ENCODE results near the gene BCL2L12. TPM values are rescaled to one million over a fixed set of nuclear protein-coding genes. Genes with fewer than 3 reads are reported as not detected.

BCL2L12 gene
- total and polyA plus RNA-seq, 2 donors (not counting 3 experiments of a cell fraction or from before 2014, with no cell fraction given) = 49.8 to 58.5 TPM

DNA sequence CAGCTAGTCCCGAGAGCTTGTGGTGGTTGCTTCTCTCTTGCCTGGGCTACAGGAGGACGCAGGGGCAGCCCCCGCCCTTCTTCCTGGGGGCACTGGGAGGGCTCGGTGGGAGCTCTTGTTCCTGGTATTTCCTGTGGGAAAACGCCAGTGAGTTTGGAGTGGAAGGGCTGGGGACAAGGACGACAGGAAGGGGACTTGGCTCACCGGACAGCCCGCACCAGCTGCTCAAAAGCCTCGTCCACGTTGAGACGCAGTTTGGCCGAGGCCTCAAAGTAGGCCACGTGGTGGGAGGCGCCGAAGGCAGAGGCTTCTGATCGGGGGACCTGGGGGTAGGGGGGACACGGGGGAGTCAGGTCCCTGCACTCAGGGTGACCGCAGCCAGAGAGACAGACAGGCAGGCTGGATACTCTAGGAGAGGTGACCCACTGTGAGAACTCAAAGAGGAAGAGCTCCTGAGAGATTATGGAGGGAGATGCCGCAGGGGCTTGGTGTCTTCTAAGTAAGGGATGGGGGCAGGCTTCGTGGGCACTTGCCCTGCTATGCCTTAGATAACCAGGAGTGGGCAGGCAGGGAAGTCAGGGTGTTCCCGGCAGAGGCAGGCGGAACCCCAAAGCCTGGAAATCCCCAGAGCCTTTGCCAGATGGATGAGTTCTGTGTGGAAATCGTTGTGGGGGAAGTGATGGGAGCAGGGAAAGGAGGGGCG is 30.1 kb upstream of the BCL2L12 start:
- intact Hi-C loops (cut with micrococcal nuclease) = no loop called here
- Histone ChIP-seq H3K9me1 (replicated peaks; ENCODE audit: control insufficient read depth, extremely low read depth, insufficient read depth, low read length) (no peaks in the 10 kb centered on the region), H3K36me3 (ENCODE audit: control insufficient read depth in 2 of 2, extremely low read depth in 1 of 2, insufficient read depth in 2 of 2, low read length in 2 of 2) (peaks cover 0 to 2% of the 10 kb centered on the region in 2 experiments), H3K9me3 (replicated peaks; ENCODE audit: control insufficient read depth, insufficient read depth, low read length) (no peaks in the 10 kb centered on the region), H3K4me3 (replicated peaks in 1 of 3; ENCODE audit: insufficient read depth in 1 of 3, low read depth in 1 of 3, low read length in 3 of 3) (no peak overlapping the region), H2AFZ (ENCODE audit: low read depth, low read length) (no peak overlapping the region), H3K27me3 (ENCODE audit: control insufficient read depth in 2 of 2, insufficient read depth in 2 of 2, low read length in 2 of 2) (no peaks in the 10 kb centered on the region), H3K4me2 (ENCODE audit: insufficient read depth, low read length) (no peak overlapping the region), H3K27ac (ENCODE audit: insufficient read depth, low read depth, low read length) (no peak overlapping the region), H3K4me1 (ENCODE audit: control insufficient read depth, extremely low read depth, insufficient read depth, low read length) (peaks cover 21% of the 10 kb centered on the region), H4K20me1 (replicated peaks; ENCODE audit: control insufficient read depth, extremely low read depth, insufficient read depth, low read length) (no peaks in the 10 kb centered on the region), H3K9ac (replicated peaks; ENCODE audit: extremely low read depth, insufficient read depth, low read length) (no peak overlapping the region), H3K79me2 (ENCODE audit: control insufficient read depth, insufficient read depth, low read length) (peaks cover 14% of the 10 kb centered on the region)
- DNase-seq (ENCODE audit: low read depth, low spot score) = no peak
- POLR2A ChIA-PET = no interaction called here
- FAIRE-seq = no peak
- CTCF ChIA-PET = no interaction called here
- no TSS peak for BruUV-seq (replicated peaks)
- no peak for TF ChIP-seq EZH2 (IDR thresholded peaks at IDR 0.05; ENCODE audit: borderline replicate concordance, low read depth, low read length, severe bottlenecking)
- no peak for TF ChIP-seq FOS (IDR thresholded peaks at IDR 0.05; ENCODE audit: borderline replicate concordance, insufficient read depth, low read length)
- TF ChIP-seq MAX (IDR thresholded peaks at IDR 0.05; ENCODE audit: insufficient read depth, insufficient read length) = no peak
- no peak for TF ChIP-seq POLR2AphosphoS5 (IDR thresholded peaks at IDR 0.05; ENCODE audit: insufficient read depth, low read depth, low read length)
- TF ChIP-seq CTCF (IDR thresholded peaks at IDR 0.05; ENCODE audit: extremely low read depth in 1 of 2, insufficient read depth in 1 of 2, low read depth in 1 of 2, low read length in 2 of 2) = no peak
- no peak for TF ChIP-seq JUN (IDR thresholded peaks at IDR 0.05; ENCODE audit: borderline replicate concordance, insufficient read depth, insufficient read length, low read depth)
- TF ChIP-seq POLR2A (IDR thresholded peaks at IDR 0.05; ENCODE audit: low read depth, low read length) = no peak
- TF ChIP-seq GATA2 (IDR thresholded peaks at IDR 0.05; ENCODE audit: insufficient read depth, insufficient read length, low read depth, low read length) = no peak
- TF ChIP-seq MYC (IDR thresholded peaks at IDR 0.05; ENCODE audit: low read depth, low read length) = no peak
- dilution Hi-C loops (cut with MboI; ENCODE audit: extremely low pct_ligation_motif_present, low sequenced_read_pairs) = no loop called here

Measured in endothelial cell of umbilical vein (primary cell).